AG10803 (cell line): ENCODE results near the gene JAKMIP1.
A peak's percentile ranks its signal among the peaks of the same experiment; 100 is the strongest.
"Not testable (repeated sequence)": the region's sequence is repeated elsewhere in the genome, so short reads cannot be mapped to it uniquely, and the experiment has no call there.

Experiments
- DNase-seq: peaks from one replicate; pipeline ENCODE4 v3.0.0; 2010; ENCODE audit warnings: low read depth
- H3K4me3 ChIP-seq: 2 replicates; pipeline ENCODE4 v1.5.1; 2011; ENCODE audit warnings: mild to moderate bottlenecking, low read length, control low read depth
- TF ChIP-seq, protein P1 (sequence below): conservative IDR thresholded peaks from 2 replicates; pipeline ENCODE4 v1.5.1; 2011; ENCODE audit warnings: mild to moderate bottlenecking, low read length, control low read depth, inconsistent platforms

JAKMIP1 gene

DNA sequence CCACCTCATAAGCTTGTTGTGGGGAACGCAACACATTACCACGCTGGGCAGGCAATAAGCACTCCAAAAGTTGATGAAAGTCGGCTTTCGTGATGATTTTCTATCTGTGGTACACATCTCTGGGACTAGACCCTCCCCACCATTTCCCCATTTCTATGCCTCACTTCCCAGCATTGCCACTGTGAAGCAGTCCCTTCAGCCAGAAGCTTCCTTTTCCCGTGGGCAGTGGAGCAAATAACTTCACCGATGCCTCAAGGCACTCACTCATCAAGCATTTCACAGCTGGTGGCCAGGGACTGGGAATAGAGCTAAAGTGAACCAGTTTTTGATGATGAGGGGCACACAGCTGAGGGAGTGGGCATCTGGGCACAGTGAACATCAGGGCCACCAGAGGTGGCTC lies 201.0 kb downstream of the JAKMIP1 start:
- TF ChIP-seq, protein P1, sequence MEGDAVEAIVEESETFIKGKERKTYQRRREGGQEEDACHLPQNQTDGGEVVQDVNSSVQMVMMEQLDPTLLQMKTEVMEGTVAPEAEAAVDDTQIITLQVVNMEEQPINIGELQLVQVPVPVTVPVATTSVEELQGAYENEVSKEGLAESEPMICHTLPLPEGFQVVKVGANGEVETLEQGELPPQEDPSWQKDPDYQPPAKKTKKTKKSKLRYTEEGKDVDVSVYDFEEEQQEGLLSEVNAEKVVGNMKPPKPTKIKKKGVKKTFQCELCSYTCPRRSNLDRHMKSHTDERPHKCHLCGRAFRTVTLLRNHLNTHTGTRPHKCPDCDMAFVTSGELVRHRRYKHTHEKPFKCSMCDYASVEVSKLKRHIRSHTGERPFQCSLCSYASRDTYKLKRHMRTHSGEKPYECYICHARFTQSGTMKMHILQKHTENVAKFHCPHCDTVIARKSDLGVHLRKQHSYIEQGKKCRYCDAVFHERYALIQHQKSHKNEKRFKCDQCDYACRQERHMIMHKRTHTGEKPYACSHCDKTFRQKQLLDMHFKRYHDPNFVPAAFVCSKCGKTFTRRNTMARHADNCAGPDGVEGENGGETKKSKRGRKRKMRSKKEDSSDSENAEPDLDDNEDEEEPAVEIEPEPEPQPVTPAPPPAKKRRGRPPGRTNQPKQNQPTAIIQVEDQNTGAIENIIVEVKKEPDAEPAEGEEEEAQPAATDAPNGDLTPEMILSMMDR: no peak
- no peak overlapping the region for H3K4me3 ChIP-seq
- no peak for DNase-seq

DNA sequence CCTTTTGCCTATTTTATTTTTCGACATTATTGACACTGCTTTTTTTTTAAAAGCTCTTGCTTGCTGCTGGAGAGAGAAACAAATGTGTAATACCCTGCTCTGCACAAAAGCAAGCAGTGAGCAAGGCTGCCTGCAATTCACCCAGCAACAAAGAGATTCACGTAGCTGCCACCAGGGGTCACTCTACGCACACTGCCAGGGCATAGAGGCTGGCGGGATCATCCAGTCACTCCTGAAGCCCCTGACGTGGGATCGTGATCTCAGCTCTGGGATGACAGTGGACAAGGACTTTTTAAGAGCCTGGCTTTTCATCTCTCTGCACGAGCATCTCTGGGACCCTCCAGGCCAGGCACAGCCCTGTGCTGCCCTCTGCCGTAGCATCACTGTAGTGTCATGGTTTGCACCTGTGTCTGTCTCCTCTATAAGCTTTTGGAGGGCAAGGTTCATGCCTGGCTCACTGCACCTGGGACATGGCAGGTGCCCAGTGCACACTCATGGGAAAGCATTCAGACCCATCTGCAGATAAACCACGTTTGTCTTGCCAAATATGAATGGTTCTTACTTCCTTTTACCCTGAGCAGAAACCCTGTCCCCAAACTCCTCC lies 201.9 kb downstream of the JAKMIP1 start:
- TF ChIP-seq, protein P1: peak; percentile 92
- peak; percentile 59 for DNase-seq

DNA sequence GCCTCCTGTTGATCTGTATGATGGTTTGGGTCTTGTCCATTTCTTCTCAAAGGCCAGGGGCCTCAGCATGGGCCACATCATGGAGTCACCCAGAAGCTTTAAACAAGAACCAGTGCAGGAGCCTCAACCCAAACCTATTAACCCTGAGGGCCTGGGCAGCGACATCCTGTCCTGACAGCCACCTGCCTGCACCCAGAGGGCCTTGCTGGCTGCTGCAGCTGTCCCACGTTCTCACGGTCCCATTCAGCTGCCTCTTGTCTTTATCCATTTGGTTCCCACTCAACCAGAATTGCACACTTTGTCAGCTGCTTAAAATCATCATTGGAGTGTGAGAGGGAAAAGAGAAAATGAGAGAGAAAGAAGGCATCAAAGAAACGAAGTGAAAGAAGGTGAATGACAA lies 203.7 kb downstream of the JAKMIP1 start:
- TF ChIP-seq, protein P1: no peak
- no peak overlapping the region for H3K4me3 ChIP-seq
- DNase-seq: no peak

More for the DNA sequence above, 201.9 kb downstream of the JAKMIP1 start:
- H3K4me3 ChIP-seq: no peak overlapping the region

DNA sequence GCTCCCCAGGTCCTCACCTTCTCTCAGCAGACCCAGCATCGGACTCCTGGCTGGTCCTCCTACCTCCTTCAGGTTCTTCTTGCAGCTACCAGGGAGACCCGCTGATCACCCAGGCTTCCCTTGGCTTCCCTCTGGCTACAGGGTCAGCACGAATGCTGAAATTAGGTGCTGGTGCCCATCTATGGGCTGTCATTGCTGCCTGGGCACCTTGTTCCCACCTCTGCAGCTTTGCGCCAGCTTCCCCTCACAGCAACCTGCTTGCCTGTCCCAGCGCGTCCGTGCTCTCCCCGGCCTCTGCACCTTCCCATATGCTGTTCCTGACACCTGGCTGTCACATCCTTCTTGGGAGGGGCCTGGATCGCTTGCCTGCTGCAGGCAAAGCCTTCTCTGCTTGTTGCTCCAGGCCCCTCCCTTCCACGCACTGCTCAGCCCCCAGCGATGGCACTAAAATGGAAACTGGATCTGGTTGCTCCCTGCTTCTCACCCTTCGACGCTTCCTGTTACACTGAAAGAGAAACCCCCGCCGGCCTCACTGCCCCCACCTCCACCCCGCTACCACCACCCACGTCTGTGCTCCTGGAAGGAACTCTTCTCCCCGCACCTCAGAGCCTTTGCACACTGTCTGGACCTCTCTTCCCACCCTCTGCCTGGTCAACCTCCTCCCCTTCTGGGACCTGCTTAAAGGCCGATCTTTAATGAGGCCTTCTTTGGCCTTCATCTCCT lies 204.3 kb downstream of the JAKMIP1 start:
- TF ChIP-seq, protein P1: no peak
- no peak overlapping the region for H3K4me3 ChIP-seq
- DNase-seq: no peak

DNA sequence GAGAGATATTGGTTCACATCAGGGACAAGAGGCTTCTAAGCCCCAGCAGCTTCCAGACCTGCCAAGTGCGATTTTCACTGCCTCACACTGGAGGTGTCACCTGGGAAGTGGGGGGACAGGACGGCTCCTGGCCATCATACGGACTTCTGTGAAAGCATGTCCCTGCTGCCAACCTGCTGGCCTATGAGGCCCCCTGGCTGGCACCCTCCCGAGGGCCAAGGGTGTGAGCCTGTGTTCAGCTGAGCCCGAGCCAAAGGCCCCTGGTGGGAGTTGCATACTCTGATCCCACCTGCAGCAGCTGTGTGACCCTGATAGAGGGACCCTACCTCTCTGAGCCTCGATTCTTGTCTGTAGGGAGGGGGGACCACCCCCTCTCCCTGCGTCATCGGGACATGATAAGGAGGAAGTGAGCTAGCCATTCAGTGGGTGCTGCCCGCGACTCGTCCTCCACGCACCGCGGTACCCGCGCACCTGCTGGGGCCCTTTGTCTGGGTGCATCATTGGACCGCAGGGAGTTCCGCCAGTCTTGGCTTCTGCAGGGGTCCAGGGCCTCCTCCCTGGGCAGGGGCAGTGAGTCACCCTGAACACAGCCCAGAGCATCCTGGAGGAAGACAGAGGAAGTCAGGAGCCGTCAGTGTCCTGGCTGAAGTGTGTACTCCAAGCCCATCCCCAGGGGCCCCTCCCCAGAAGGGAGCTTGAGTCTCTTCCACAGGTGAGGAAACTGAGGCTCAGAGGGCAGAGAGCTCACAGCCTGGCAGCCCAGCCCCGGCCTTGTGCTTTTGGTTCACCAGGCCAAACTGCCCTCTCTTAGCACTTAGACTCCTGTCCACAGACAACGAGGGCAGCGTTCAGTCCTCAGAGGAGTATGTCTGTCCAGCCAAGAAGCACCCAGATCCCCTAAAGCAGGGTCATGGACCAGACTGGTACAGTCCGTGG lies 206.2 kb downstream of the JAKMIP1 start:
- TF ChIP-seq, protein P1: no peak
- no peak for DNase-seq
- H3K4me3 ChIP-seq: no peak overlapping the region

DNA sequence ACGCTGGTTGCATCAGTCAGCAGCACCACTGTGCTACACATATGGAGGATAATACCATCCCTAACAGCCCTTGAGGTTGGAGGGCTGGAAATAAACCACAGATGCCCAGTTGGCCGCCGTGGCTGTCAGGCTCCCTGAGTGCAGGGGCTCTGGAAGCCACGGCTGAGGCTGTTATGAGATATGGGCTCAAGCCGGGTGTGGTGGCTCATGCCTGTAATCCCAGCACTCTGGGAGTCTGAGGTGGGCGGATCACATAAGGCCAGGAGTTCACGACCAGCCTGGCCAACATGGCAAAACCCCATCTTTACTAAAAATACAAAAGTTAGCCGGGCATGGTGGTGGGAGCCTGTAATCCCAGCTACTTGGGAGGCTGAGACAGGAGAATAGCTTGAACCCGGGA lies 207.0 kb downstream of the JAKMIP1 start:
- DNase-seq, H3K4me3 ChIP-seq: not testable (repeated sequence)

DNA sequence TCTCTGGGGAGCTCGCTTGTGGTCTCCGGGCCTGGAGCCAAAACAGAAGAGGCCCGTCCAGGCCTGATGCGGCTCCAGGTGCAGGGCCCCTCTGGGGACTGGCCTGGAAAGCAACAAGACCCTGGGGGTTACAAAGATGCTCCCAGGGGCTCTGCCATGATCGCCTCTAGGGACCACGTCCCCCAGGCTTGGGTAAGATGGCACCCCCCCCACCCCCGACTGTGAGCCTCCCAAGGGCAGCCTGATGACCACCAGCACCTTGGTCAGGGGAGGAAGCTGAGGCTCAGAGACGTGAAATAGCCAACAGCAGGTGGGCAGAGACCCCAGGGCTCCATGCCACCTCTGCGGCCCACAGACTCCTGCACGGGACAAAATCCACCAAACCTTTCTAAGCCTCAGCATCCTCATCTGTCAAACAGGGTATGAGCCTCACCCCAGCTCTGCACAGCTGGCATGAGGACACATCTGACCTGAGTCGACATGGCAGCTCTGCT lies 207.5 kb downstream of the JAKMIP1 start:
- TF ChIP-seq, protein P1: no peak
- H3K4me3 ChIP-seq: no peak overlapping the region
- no peak for DNase-seq
